GM12872 (cell line): ENCODE results near the gene TUBB.
A peak's percentile ranks its signal among the peaks of the same experiment; 100 is the strongest.

ENCODE experiments used
- CTCF ChIP-seq: IDR thresholded peaks from 3 replicates; pipeline ENCODE4 v1.5.1; 2011; ENCODE audit warnings: low read depth, mild to moderate bottlenecking, low read length, moderate library complexity; ENCODE audit not compliant: insufficient read depth

Gene TUBB

DNA sequence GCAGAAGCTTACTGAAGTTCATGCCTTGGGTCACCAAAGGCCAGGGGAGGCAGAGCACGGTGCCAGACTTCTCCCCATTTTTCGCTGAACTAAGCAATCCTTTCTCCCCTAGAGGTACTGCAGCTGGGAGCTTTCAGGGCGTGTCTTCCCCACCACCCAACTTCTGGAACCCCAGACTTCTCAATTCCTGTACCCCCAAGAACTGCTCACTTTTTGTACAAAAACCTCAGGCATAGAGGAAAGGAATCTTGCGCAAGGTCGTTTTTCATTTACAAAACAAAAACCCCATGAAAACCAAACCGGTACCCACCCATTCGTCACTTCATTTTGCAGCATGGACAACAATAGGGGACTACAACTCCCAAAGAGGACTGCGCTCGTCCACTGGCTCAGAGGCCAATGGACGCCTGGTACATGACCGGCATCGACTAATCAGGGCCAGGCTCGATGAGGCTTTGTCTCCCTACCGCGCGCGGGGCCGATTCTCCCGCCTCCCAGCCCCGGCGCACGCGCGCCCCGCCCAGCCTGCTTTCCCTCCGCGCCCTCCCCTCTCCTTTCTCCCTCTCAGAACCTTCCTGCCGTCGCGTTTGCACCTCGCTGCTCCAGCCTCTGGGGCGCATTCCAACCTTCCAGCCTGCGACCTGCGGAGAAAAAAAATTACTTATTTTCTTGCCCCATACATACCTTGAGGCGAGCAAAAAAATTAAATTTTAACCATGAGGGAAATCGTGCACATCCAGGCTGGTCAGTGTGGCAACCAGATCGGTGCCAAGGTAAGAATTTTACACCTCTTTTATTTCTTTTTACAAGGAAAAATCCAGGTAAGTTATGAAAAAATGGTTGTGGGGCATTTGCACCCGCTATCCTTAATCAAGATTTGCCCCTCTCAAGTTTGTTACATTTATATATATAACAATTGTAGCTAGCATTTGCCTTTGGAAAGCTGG is at the start of gene TUBB:
TSS of gene TUBB (plus strand) at position 562 of the 947 bp plus-strand sequence. CDS start at position 717, 155 bp downstream.
- peak; percentile 19; the same call in 1 of the 3 replicates for TF ChIP-seq CTCF

DNA sequence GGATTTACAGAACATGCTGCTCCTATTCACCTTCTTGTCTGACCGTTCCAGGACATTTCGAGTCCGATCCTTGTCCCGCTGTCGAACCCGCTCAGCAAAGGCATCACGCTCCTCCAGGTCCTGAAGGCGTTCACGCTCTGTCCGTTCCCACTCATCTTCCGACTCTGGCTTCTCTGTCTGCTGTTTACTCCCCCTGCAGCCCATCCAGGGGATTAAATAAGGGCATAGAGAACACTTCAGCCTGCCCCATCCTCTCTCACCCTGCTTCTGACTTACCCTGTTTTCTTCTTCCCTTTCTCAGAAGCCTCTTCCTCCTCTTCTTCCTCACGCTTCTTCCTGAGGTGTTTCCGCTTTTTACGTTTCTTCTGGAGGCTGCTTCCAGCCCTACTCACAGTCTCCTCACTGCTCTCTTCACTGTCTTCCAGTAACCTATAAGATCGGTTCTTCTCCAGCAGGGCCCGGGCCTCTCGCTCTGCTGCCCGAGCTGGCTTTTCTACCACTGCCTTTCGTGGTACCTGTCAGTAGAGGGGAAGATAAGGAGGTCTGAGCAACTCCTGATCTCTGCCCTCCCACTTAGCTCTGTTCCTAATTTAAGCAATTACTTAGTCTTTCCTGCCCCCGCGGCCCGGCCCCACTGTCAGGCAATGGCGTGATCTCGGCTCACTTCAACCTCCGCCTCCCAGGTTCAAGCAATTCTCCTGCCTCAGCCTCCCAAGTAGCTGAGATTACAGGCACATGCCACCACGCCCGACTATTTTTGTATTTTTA is 49.2 kb upstream of the TUBB start:
- peak; percentile 21; the same call in 1 of the 3 replicates for TF ChIP-seq CTCF

DNA sequence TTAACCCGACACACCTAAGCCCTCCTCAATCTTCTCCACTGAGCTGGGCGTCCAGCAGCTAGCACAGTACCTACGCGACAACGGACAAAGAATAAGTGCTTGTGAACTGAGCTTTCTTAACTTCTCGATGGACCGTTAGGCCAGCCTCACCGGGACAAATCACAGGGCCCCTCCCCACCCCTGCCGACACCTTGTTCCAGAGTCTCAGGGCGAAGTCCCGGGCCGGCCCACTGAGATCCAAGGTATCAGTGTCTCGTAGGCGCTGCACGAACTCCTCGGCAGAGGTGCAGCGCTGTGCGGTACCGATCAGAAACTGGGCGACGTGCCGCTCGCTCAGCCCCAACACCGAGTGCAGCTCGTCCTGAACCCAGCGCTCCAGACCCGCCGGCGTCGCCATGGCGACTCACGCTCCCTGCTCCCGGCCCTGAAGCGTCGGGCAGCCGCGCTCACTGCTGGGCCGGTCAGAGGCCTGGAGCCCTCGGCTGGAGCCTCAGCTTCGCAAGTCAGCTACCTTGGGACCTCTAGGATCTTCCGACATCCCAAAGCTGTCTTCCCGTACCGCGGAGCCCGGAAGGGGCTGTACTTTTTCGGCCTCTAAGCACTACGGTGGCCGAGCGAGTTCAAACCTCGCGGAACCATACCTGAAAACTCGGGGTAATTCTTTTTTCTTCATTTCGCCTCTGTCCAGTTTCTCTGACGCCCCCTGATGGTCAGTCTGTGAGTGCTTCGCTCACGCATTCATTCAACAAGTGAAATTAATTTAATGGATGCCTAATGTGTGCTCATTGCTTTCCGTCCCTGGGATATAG is 47.5 kb upstream of the TUBB start, which contains the start of gene DHX16:
TSS of gene DHX16 (minus strand) at position 562 of the 809 bp plus-strand sequence. CDS start at position 397, 165 bp downstream.
- peak; percentile 83 for TF ChIP-seq CTCF

DNA sequence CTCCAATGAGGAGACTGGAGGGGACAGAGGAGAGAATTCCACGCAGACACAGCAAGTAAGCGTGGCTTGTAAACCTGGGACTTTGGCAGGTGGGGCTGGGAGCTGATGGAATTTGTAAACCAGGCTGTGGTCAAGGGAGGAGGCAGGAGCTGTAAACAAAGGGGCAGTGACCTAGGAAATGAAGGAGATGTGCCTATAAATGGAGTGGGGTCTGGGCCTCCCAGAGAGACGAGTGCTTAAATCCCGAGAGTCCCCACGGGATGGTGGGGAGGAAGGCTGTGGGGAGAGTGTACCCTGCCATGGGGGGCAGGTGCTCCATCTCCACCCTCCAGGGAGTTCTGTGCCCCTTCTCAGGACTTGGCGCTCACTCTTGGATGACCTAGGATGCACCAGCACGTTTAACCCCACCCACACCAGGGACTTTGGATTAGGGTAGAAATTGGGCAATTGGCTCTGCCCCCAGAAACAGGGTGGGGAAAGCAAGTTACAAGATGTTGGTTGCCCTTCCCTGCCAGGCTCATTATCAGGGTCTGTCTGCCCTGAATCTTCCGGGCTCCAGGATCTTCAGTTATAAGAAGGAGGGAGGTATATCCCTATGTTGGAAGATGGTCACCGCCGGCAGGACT is 43.4 kb upstream of the TUBB start:
- TF ChIP-seq CTCF, result no peak

DNA sequence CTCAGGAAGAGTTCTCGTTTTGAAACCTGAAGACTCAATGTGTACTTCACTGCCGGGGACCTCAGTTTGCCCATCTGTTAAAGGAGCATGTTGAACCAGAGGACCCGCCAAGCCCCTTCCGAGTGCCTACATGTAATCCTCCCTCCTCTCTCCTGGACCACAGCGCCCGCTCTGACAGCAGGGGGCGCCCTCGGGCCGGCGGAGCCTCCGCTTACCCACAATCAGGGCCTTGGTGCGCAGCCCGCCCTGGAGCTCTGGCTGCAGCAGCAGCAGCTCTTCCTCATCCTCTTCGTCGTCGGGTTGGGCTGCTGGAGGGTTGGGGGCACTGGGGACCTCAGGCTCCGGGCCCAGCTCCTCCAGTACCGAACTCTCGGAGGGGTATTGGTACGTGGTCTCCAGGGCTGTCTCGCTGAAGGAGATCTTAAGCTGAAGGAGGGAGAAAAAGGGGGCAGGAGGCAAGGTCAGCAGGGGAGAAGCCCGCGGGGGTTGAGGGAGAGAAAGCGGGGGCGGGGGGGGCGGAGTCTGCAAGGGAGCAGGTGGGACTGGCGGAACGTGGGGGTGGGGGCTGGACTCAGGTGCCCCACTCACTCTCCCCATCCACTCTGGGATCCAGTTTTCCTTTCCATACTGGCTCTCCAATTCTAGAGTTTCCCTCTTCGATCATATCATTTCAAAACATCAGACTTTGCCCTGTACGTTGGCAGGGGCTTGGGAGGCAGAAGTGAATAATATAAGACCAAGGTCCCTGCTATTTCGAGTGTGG is 41.0 kb upstream of the TUBB start:
- TF ChIP-seq CTCF, result peak; percentile 96

- TF ChIP-seq CTCF, result no peak
These were observed 40.2 kb upstream of the TUBB start for GRCh38 chr6:30679765-30680535.
